IPS-NIHi7 (cell line): ENCODE data around the gene DMRTC2.

Source experiments
- DNase-seq: peaks from one replicate; pipeline ENCODE4 v3.0.0; 2012; ENCODE audit warnings: mixed read lengths; ENCODE audit errors: extremely low spot score

The DMRTC2 gene

GRCh38 chr19:41845001-41845050 lies at the start of gene DMRTC2:
DMRTC2 (plus strand) TSS chr19:41845042; CDS start chr19:41847429, 2,387 bp downstream.
- no peak for DNase-seq

DNA sequence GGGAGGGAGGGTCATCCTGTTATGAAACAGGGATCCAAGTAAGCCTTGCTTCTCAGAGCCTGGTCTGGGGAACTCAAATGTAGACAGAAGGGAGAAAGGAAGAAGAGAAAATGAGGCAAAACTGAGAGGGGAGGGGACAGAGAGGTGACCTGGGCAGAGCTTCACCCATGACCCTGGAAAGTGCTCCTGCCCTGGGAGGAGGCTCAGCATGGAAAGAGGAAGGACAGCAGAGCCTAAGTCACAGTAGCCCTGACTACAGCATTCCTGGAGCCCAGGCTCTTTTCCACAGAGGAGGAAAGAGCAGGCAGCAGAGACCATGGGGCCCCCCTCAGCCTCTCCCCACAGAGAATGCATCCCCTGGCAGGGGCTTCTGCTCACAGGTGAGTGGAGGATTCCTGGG lies 48.5 kb upstream of the DMRTC2 start, which contains the start of gene CEACAM3:
CEACAM3 (plus strand) TSS at position 226 of the 400 bp plus-strand sequence; CDS start at position 317, 91 bp downstream.
- DNase-seq = no peak

GRCh38 chr19:41796901-41797300 lies 47.9 kb upstream of the DMRTC2 start:
- DNase-seq = no peak

GRCh38 chr19:41799444-41800000 lies 45.3 kb upstream of the DMRTC2 start:
- no peak for DNase-seq

DNA sequence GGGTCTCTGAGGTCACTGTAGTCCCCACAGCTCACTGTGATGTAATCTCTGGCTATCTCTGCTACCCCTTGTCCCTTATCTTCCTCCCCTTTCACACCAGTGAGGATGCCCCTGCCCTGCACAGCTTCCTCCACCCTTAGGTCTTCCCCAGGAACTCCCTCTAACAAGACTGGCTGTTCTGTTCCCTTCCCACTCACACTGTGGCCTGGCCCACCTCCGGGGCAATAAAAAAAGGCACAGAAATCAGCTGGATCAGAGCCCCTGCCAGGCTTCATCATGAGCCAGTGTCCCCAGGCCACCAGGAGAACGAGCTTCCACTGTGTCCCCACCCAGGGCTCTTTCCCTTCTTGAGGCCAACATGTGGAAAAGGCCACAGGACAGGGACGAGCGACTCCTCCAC lies 43.8 kb upstream of the DMRTC2 start:
- DNase-seq = no peak

- no peak for DNase-seq
These were observed 43.0 kb upstream of the DMRTC2 start for GRCh38 chr19:41801792-41802211.

DNA sequence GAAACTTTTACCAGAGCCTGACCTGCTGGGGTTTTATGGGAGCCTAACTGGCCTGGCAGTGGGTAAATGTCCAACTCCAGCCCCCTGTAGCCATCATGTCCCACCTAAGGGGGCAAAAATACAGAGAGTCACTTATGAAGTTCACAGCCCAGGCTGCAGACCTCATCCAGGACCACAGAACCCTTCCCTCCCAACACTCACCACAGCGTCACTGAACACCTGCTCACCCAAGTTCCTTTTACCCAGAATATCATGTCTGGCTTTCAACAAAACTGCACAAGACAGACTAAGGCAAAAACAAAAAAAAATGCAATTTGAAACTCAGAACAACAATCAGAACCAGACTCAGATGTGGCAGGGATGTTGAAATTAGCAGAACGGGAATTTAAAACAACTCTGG lies 42.1 kb upstream of the DMRTC2 start:
- no peak for DNase-seq

- no peak for DNase-seq
These were observed 40.5 kb upstream of the DMRTC2 start for GRCh38 chr19:41804336-41804735.

DNA sequence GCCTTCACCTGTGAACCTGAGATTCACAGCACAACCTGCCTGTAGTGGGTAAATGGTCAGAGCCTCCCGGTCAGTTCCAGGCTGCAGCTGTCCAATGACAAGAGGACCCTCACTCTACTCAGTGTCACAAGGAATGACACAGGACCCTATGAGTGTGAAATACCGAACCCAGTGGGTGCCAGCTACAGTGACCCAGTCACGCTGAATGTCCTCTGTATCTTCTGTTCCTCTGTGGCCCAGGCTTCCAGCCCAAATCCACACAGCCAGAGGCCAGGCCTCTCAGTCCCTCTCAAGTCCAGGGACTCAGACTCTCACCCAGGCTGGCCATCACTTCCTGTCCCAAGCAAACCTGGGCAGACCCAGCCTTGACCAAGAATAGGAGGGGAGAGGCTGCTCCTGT lies 37.7 kb upstream of the DMRTC2 start:
- no peak for DNase-seq

DNA sequence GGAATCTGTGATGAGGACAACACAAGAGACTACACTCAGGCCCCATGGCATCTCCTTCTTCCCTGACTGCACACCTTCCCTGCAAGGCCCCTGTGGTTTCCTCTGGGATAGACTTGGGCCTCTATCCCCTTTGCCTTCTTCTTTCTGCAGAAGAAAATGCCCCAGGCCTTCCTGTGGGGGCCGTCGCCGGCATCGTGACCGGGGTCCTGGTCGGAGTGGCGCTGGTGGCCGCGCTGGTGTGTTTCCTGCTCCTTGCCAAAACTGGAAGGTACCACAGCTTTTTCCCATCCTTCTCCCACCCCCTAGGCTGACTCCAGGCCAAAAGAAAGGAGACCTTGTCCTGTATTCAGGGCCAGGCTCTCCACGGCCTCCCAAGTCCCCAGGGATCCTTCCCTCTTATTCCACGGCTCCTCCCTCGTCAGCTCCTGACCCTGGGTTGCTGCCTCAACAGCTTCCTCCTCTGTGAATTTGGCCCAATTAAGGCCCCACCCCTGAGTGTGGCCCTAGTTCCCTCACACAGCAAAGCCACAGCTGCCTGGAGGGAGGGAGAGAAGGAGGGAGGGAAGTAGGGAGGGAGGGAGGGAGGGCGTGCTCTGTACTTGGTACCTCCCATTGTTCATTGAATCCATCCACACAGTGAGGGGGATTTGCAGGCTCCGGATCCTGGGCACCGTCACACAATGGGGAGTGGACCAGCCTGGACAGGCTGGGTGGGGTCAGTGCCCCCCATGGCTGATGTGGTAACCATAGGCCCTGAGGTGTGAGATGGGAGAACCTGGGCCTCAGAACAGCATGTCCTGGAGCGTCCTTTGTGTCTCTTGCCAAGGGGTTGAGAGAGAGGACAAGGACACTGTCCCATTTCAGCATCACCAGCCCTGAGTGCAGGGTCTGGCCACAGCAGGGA lies 35.9 kb upstream of the DMRTC2 start:
- no peak for DNase-seq

DNA sequence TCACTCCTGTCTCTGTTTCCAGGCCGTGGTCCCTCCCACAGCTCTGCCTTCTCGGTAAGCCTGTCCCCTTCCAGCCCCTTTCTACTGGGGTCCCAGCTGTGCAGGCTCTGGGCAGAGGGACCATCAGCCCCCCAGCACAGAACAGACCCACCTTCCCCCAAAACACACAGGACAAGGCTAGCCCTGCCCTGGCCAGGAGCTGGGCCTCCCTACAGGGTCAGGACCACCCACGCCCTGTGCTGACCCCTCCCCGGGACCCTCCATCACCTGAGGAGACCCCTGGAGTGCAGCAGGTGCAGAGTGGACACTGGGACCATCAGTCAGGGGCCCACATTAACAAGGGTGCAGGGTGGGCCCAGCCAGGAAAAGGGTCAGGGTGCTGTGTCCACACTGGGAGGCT lies 34.5 kb upstream of the DMRTC2 start:
- DNase-seq = no peak

DNA sequence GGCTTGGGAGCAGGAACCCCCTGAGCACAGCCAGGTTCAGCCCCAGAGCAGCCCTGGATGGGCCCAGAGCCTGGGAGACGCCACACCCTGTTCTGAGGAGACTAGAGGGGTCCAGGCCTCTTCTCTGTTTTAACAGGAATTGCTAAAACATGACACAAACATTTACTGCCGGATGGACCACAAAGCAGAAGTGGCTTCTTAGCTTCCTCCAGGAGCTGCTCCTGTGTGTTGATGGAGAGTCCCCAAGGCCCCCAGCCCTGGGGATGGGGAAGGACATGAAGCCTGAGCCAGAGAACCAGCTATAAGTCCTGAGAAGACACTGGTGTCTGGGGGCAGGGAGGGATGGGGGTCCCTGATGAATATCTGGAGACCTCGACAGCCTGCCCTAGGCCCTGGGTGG lies 33.8 kb upstream of the DMRTC2 start:
- DNase-seq = no peak

DNA sequence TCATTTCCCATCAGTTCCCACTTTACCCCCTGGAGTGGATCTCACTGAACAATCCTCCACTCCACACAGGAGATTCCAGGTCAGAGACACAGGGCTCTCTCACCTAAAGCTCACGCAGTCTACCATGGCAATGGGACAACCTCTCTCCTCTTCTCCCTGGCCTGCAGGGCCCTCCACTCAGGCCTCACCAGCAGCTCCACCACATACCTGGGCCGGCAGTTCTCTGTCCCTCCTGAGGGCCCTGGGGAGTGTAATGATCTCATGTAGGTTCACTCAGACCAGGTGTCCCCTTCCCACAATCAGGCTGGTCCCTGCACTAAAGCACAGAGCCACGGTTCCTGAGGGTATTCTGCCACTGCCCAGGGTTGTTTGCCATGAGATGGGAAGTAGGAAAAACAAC lies 32.9 kb upstream of the DMRTC2 start:
- DNase-seq = no peak

GRCh38 chr19:41813911-41814310 lies 30.9 kb upstream of the DMRTC2 start:
- DNase-seq = no peak

- DNase-seq = no peak
These were observed 29.5 kb upstream of the DMRTC2 start for GRCh38 chr19:41815301-41815700.

DNA sequence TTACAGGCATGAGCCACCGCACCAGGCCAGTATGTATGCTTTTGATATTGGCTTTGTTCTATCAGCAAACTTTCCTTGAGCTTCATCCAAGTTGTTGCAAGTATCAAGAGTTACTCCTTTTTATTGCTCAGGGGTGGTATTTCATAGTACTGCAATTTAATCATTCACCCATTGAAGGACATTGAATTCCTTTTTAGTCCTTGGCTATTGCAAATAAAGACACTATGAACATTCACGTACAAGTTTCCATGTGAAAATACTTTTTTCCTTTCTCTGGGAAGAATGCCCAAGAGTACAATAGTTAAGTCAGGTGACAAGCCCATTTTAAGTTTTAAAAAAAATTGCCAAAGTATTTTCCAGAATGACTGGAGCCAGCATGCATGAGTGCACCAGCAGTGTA lies 28.1 kb upstream of the DMRTC2 start:
- no peak for DNase-seq

- peak; percentile 88 for DNase-seq
These were observed 23.7 kb upstream of the DMRTC2 start for GRCh38 chr19:41821003-41821735.

DNA sequence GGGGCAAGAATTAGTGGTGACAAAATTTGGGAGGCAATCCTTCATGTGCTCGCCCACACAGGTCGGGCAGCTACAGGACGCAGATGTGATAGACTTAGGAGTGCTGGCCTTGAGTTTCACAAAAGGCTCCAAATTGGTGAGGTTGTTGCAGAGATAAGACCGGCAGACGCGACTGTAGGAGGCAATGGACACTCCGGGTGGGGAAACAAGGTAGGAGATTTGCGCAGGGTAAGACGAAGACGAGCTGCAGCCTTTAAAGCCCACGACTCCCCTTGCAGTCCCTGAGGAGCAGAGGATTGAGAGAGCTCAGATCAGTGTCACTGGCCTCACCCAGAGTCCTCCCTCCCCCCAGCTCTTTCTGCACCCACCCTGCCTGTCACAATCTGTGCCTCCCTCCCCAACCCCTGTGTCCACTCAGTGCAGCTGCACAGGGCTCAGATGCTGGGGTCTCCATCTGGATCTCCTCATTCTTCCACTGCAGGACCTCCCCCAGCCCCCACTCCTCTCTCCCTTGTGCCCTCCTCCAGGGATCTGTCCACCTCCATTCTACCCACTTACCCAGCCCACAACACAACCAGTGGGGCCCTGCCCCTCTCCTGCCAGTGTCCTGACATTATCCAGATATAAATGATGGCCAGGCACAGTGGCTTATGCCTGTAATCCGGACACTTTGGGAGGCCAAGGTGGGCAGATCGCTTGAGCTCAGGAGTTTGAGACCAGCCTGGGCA lies 6.7 kb upstream of the DMRTC2 start:
- DNase-seq = no peak

DNA sequence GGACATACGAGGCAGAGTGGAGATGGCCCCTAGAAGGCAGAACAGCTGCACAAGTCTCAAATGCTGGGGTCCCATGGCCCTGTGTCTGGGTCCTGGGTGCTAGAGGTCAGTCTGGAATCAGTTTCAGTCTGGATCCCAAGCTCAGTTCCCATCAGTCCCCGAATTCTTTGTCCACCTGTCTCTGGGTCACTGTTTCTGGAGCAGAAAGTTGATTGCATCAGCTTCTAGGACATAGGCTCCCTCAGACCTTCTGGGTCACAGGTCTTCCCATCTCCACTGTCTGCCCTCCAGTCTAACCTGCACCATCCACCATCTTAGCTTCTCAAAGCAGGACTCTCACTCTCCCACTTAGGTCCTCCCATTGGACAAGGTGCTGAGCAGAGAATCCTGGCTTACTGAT lies 5.6 kb upstream of the DMRTC2 start:
- DNase-seq = no peak

DNA sequence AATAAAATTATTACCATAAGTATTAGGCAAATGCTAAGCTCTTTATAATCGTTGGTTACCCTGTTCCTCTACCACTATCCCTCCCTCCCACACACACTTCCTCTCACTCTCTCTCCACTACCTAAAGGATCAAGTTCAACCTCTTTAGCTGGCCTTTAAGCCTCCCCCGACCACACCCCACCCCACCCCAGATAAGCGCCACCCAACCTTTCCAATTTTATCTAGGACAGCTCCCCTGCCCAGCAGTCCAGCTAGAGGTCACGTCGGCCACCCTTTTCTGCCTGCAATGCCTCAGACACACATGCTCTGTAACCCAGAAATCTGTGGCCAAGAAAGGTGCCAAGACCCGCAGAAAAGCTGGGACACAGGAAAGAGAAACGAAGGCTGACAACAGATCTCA lies 1.5 kb upstream of the DMRTC2 start:
- DNase-seq = no peak

GRCh38 chr19:41844601-41845000 lies 241 bp upstream of the DMRTC2 start, which contains the start of gene LYPD4:
LYPD4 (minus strand) TSS chr19:41844683; CDS start chr19:41839285, 5,398 bp downstream.
- peak; percentile 34 for DNase-seq

GRCh38 chr19:41845051-41845590 lies 279 bp downstream of the DMRTC2 start:
- DNase-seq = no peak
